HepG2 (cell line): ENCODE data around the gene RBCK1. TPM values are rescaled to one million over a fixed set of nuclear protein-coding genes. Genes with fewer than 3 reads are reported as not detected.
A peak's percentile ranks its signal among the peaks of the same experiment; 100 is the strongest.

Experiments used
- ATAC-seq: fragments of 200-7000 bp; cut with Tn5 transposase; 3 replicates; pipeline ENCODE4 v1.9.1; 2020; ENCODE audit warnings: mild to moderate bottlenecking, moderate library complexity
- BruUV-seq: library from RNA; stranded (reverse); fragments of 400-500 nt; replicated peaks from 2 replicates; lab custom pipeline; 2021; lab: Mats Ljungman, UMichigan
- CTCF ChIA-PET: fragments of 300-600 bp; formaldehyde crosslinking; extraction: SDS; loops from one replicate; lab custom pipeline; 2021; ENCODE audit warnings: low total read pairs, inconsistent platforms, low intra/inter-chr PET ratio; lab: Yijun Ruan, JAX
- POLR2A ChIA-PET: fragments of 350-600 bp; sonication (Branson Sonifier 250); formaldehyde crosslinking; loops from one replicate; lab custom pipeline; 2020; ENCODE audit warnings: antibody characterized with exemption, inconsistent platforms; lab: Yijun Ruan, JAX
- DNase-seq: peaks from one replicate; pipeline ENCODE4 v3.0.0-alpha.2; 2015; ENCODE audit warnings: low spot score
- FAIRE-seq: peaks from 3 replicates; lab custom pipeline; 2011; peaks lifted over from hg19 to GRCh38; lab: Jason Lieb, UNC
- H2AFZ ChIP-seq: one replicate; pipeline ENCODE4 v1.6.1; 2011; ENCODE audit warnings: low read length, inconsistent platforms
- H3K27ac ChIP-seq: fragments of 300-600 bp; 3 replicates; pipeline ENCODE4 v1.8.0; 2011; ENCODE audit warnings: mixed run types, mild to moderate bottlenecking, mixed read lengths, low read length, inconsistent platforms; ENCODE audit not compliant: insufficient read depth; ENCODE audit errors: extremely low read length
- H3K27me3 ChIP-seq, 2 experiments: fragments of 200-600 bp in 1 of 2; 2 replicates in 1 of 2; 3 replicates in 1 of 2; pipeline versions ENCODE4 v1.6.0 to v1.8.0; 2011; ENCODE audit warnings: low read length in 2 of 2, mild to moderate bottlenecking in 2 of 2, moderate library complexity in 2 of 2, inconsistent platforms in 1 of 2; ENCODE audit not compliant: insufficient read depth in 2 of 2, control insufficient read depth in 1 of 2
- H3K36me3 ChIP-seq, 2 experiments: fragments of 200-600 bp in 1 of 2; replicated peaks in 1 of 2; 2 replicates in 1 of 2; 3 replicates in 1 of 2; pipeline versions ENCODE4 v1.5.1 to v1.8.0; 2011; ENCODE audit warnings: low read length in 2 of 2, inconsistent platforms in 1 of 2; ENCODE audit not compliant: insufficient read depth in 2 of 2, control insufficient read depth in 1 of 2
- H3K4me1 ChIP-seq: 2 replicates; pipeline ENCODE4 v1.5.1; 2012; ENCODE audit warnings: low read length, inconsistent platforms; ENCODE audit not compliant: insufficient read depth
- H3K4me2 ChIP-seq: 2 replicates; pipeline ENCODE4 v1.6.0; 2011; ENCODE audit warnings: low read depth, low read length, inconsistent platforms
- H3K4me3 ChIP-seq, 3 experiments: fragments of 200-600 bp in 1 of 3; sonication (generic), shearing (Covaris generic) in 1 of 3; replicated peaks in 1 of 3; 2 replicates each; pipeline ENCODE4 v1.5.1; 2011 to 2016; ENCODE audit warnings: low read length in 3 of 3, inconsistent platforms in 2 of 3, low read depth in 2 of 3, mild to moderate bottlenecking in 2 of 3, control low read depth in 1 of 3, mixed read lengths in 1 of 3; ENCODE audit not compliant: insufficient read depth in 1 of 3
- H3K79me2 ChIP-seq: one replicate; pipeline ENCODE4 v1.6.1; 2011; ENCODE audit warnings: low read length, inconsistent platforms; ENCODE audit not compliant: insufficient read depth
- H3K9ac ChIP-seq: 2 replicates; pipeline ENCODE4 v1.6.0; 2011; ENCODE audit warnings: mild to moderate bottlenecking, low read depth, low read length, inconsistent platforms; ENCODE audit not compliant: insufficient read depth
- H3K9me3 ChIP-seq: 2 replicates; pipeline ENCODE4 v1.5.1; 2012; ENCODE audit warnings: mild to moderate bottlenecking, low read length
- H4K20me1 ChIP-seq: 2 replicates; pipeline ENCODE4 v1.6.0; 2011; ENCODE audit warnings: inconsistent platforms, mild to moderate bottlenecking, low read length, moderate library complexity; ENCODE audit not compliant: insufficient read depth
- ESRRA ChIP-seq: sonication (generic); formaldehyde crosslinking; IDR thresholded peaks from 2 replicates; pipeline ENCODE4 v1.5.1; 2020; ENCODE audit warnings: mild to moderate bottlenecking, low read depth, missing genetic modification reagents
- MYC ChIP-seq: sonication (generic); formaldehyde crosslinking; IDR thresholded peaks from 2 replicates; pipeline ENCODE4 v1.9.0; 2021; ENCODE audit warnings: missing genetic modification reagents, borderline replicate concordance
- NR3C1 ChIP-seq: sonication (generic); formaldehyde crosslinking; IDR thresholded peaks from 2 replicates; pipeline ENCODE4 v1.4.0; 2020; ENCODE audit warnings: missing genetic modification reagents
- RORA ChIP-seq: sonication (generic); formaldehyde crosslinking; IDR thresholded peaks from 2 replicates; pipeline ENCODE4 v1.5.0; 2020; ENCODE audit warnings: mild to moderate bottlenecking, missing genetic modification reagents, moderate library complexity
- SETDB1 ChIP-seq: sonication (generic); formaldehyde crosslinking; IDR thresholded peaks from 2 replicates; pipeline ENCODE4 v1.5.1; 2020; ENCODE audit warnings: missing genetic modification reagents, mild to moderate bottlenecking, borderline replicate concordance
- SYNCRIP ChIP-seq: fragments of 200-400 bp; formaldehyde crosslinking; IDR thresholded peaks from 2 replicates; pipeline ENCODE4 v1.6.1; 2018; ENCODE audit warnings: mild to moderate bottlenecking, low read depth, low read length; ENCODE audit not compliant: insufficient read depth
- ZNF101 ChIP-seq: sonication (generic); formaldehyde crosslinking; IDR thresholded peaks from 2 replicates; pipeline ENCODE4 v1.4.0; 2020; ENCODE audit warnings: mild to moderate bottlenecking, low read depth, missing genetic modification reagents, borderline replicate concordance
- ZNF563 ChIP-seq: sonication (generic); formaldehyde crosslinking; IDR thresholded peaks from 2 replicates; pipeline ENCODE4 v1.8.0; 2022; ENCODE audit warnings: mild to moderate bottlenecking, moderate library complexity, missing genetic modification reagents
- ZNF883 ChIP-seq: sonication (generic); formaldehyde crosslinking; IDR thresholded peaks from 2 replicates; pipeline ENCODE4 v1.5.1; 2020; ENCODE audit warnings: mild to moderate bottlenecking, missing genetic modification reagents; ENCODE audit errors: not compliant biosample characterization
- WGBS: methylation state at CpG from one replicate; pipeline ENCODE4 v1.1.6; 2017; ENCODE audit warnings: low lambda C conversion rate; 5-methylcytosine and 5-hydroxymethylcytosine counted together
- in situ Hi-C: cut with HindIII; loops from 2 replicates; pipeline ENCODE4 v1.10.0; 2017; ENCODE audit warnings: low pct_unique_long_range_greater_than_20kb; ENCODE audit not compliant: extremely low pct_ligation_motif_present
- intact Hi-C: fragments of 100-400 bp; cut with micrococcal nuclease; formaldehyde crosslinking; loops from one replicate; pipeline ENCODE4 v1.10.0; 2022; ENCODE audit not compliant: unreplicated experiment
- polyA plus RNA-seq, 8 experiments: library from polyadenylated mRNA; depleted of rRNA in 3 of 8; stranded (reverse) in 7 of 8; unstranded in 1 of 8; fragments of >200 nt; fragmentation: Illumina TruSeq in 4 of 8; extraction: Trizol in 4 of 8; gene quantifications; 2 replicates each; pipeline versions ENCODE4 v1.2.1 to v1.2.3, GENCODE V29; 2011 to 2016; ENCODE audit warnings: low read depth in 4 of 8, missing spikeins in 1 of 8, mixed read lengths in 1 of 8; ENCODE audit not compliant: insufficient read depth in 1 of 8
- total RNA-seq, 5 experiments: library from RNA; depleted of rRNA; stranded (reverse); fragments of >200 nt; fragmentation: Illumina TruSeq; extraction: Trizol; gene quantifications; 2 replicates each; pipeline ENCODE4 v1.2.3, GENCODE V29; 2016; ENCODE audit warnings: low read depth in 1 of 5
- TF ChIP-seq, protein P1 (sequence below): sonication (generic); formaldehyde crosslinking; IDR thresholded peaks from 2 replicates; pipeline ENCODE4 v1.4.0; 2020; ENCODE audit warnings: missing genetic modification reagents
- TF ChIP-seq, protein P2 (sequence below): IDR thresholded peaks from 2 replicates; pipeline ENCODE4 v1.6.1; 2018; ENCODE audit warnings: missing genetic modification reagents, mild to moderate bottlenecking, missing compliant biosample characterization
- TF ChIP-seq, protein P3 (sequence below): fragments of 450-650 bp; IDR thresholded peaks from 2 replicates; pipeline ENCODE4 v1.6.1; 2017; ENCODE audit warnings: mild to moderate bottlenecking
- TF ChIP-seq, protein P4 (sequence below): sonication (generic); formaldehyde crosslinking; IDR thresholded peaks from 2 replicates; pipeline ENCODE4 v1.8.1; 2023; ENCODE audit warnings: mild to moderate bottlenecking, moderate library complexity, missing genetic modification reagents
- TF ChIP-seq, protein P5 (sequence below): IDR thresholded peaks from 2 replicates; pipeline ENCODE4 v1.6.1; 2016; ENCODE audit warnings: mild to moderate bottlenecking, missing biosample characterization, missing genetic modification reagents

Gene RBCK1
- total and polyA plus RNA-seq, 2 of the 13 experiments (the other 11 are each of a cell fraction or from before 2014, with no cell fraction given), result 149 to 215 TPM

DNA sequence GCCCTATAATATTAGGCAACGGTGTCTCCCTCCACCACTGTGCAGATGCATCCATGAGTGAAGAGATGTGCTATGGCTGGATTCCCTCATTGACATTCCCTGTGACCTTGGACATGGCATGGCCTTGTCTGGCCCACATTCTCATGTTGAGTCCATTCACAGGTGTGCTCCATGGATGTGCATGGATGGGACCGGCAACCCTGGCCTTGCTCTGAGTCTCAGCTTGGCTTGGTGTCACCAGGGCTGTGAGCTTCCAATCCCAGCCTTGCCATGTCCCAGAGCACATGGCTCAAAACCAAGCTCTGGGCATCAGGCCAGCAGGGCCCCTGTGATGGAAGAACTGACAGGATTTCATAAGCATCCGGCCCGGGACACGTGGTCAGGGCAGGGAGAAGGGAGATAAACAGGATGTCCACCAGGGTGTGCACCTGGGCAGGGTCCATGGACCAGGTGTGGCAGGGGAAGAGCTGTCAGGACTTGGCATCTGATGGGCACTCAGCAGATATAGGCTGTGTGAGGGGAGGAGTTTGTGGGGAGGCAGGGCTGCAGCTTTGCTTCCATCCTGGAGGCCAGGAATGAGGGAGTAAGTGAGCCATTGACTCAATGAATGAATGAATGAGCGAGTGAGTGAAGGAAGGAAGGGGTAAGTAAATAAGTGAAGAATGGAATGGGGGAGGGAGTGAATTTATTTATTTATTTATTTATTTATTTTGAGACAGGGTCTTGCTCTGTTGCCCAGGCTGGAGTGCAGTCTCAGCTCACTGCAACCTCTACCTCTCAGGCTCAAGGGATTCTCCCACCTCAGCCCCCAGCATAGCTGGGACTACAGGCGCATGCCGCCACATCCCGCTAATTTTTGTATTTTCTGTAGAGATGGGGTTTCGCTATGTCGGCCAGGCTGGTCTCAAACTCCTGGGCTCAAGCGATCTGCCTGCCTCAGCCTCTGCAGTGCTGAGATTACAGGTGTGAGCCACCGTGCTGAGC is 45.5 kb upstream of the RBCK1 start:
- H3K27ac ChIP-seq, result peak overlapping the region; percentile 49
- TF ChIP-seq RORA (no peak), ZNF563 (peak; percentile 81; the same call in 1 of the 2 replicates), ZNF101 (CRISPR knock-in tag) (peak; percentile 90; the same call in 1 of the 2 replicates), SETDB1 (no peak), MYC (CRISPR knock-in tag) (peak; percentile 100), ZNF883 (peak; percentile 98), SYNCRIP (no peak), NR3C1 (CRISPR knock-in tag) (no peak), ESRRA (CRISPR knock-in tag) (peak; percentile 99)
- TF ChIP-seq, protein P1, sequence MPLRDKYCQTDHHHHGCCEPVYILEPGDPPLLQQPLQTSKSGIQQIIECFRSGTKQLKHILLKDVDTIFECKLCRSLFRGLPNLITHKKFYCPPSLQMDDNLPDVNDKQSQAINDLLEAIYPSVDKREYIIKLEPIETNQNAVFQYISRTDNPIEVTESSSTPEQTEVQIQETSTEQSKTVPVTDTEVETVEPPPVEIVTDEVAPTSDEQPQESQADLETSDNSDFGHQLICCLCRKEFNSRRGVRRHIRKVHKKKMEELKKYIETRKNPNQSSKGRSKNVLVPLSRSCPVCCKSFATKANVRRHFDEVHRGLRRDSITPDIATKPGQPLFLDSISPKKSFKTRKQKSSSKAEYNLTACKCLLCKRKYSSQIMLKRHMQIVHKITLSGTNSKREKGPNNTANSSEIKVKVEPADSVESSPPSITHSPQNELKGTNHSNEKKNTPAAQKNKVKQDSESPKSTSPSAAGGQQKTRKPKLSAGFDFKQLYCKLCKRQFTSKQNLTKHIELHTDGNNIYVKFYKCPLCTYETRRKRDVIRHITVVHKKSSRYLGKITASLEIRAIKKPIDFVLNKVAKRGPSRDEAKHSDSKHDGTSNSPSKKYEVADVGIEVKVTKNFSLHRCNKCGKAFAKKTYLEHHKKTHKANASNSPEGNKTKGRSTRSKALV (CRISPR knock-in tag), result peak; percentile 94
- TF ChIP-seq, protein P2, sequence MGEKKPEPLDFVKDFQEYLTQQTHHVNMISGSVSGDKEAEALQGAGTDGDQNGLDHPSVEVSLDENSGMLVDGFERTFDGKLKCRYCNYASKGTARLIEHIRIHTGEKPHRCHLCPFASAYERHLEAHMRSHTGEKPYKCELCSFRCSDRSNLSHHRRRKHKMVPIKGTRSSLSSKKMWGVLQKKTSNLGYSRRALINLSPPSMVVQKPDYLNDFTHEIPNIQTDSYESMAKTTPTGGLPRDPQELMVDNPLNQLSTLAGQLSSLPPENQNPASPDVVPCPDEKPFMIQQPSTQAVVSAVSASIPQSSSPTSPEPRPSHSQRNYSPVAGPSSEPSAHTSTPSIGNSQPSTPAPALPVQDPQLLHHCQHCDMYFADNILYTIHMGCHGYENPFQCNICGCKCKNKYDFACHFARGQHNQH, result peak; percentile 99
- TF ChIP-seq, protein P3, sequence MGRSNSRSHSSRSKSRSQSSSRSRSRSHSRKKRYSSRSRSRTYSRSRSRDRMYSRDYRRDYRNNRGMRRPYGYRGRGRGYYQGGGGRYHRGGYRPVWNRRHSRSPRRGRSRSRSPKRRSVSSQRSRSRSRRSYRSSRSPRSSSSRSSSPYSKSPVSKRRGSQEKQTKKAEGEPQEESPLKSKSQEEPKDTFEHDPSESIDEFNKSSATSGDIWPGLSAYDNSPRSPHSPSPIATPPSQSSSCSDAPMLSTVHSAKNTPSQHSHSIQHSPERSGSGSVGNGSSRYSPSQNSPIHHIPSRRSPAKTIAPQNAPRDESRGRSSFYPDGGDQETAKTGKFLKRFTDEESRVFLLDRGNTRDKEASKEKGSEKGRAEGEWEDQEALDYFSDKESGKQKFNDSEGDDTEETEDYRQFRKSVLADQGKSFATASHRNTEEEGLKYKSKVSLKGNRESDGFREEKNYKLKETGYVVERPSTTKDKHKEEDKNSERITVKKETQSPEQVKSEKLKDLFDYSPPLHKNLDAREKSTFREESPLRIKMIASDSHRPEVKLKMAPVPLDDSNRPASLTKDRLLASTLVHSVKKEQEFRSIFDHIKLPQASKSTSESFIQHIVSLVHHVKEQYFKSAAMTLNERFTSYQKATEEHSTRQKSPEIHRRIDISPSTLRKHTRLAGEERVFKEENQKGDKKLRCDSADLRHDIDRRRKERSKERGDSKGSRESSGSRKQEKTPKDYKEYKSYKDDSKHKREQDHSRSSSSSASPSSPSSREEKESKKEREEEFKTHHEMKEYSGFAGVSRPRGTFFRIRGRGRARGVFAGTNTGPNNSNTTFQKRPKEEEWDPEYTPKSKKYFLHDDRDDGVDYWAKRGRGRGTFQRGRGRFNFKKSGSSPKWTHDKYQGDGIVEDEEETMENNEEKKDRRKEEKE, result no peak
- TF ChIP-seq, protein P4, sequence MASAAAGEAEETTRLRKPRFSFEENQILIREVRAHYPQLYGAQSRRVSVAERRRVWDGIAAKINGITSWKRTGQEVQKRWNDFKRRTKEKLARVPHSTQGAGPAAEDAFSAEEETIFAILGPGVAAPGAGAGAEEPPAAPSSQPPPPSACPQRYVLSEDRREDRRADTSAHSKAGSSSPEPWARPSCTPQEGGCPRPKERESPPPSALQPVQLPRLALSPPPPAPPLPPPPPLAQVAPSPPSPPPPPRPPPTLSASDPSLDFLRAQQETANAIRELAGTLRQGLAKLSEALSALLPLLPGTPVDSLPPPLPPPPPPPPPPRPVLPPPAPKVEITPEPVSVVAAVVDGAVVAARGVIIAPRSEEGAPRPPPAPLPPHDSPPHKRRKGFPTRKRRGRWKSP (CRISPR knock-in tag), result peak; percentile 96
- TF ChIP-seq, protein P5, sequence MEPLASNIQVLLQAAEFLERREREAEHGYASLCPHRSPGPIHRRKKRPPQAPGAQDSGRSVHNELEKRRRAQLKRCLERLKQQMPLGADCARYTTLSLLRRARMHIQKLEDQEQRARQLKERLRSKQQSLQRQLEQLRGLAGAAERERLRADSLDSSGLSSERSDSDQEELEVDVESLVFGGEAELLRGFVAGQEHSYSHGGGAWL (CRISPR knock-in tag), result peak; percentile 99

More for the DNA sequence above, 45.5 kb upstream of the RBCK1 start:
- Histone ChIP-seq H3K36me3 (no peaks in the 10 kb centered on the region), H3K4me1 (peaks cover 74% of the 10 kb centered on the region), H3K9ac (peak overlapping the region; percentile 12; the same call in 1 of the 2 replicates), H3K79me2 (no peaks in the 10 kb centered on the region), H3K27me3 (no peaks in the 10 kb centered on the region), H2AFZ (no peak overlapping the region), H3K4me2 (no peak overlapping the region), H3K4me3 (no peak overlapping the region), H3K9me3 (no peaks in the 10 kb centered on the region), H4K20me1 (no peaks in the 10 kb centered on the region)
- 69% methylated on average over 13 of the region's 13 CpGs for WGBS
- in situ Hi-C loops, result no loop called here
- ChIA-PET POLR2A (interaction anchor here (1.1 to 25.4 kb wide), 21 partner anchors 8 to 284 kb away, joined by 3 to 1587 read pairs (median 10); partner anchors contain the start of genes CSNK2A1, NRSN2, RBCK1 and TBC1D20), CTCF (interaction anchor here (0.7 to 2.1 kb wide), 7 partner anchors 8 to 116 kb away, joined by 3 to 26 read pairs (median 5); partner anchors contain the start of genes RBCK1 and TRIB3)
- ATAC-seq (peak; percentile 87), DNase-seq (peak; percentile 99), FAIRE-seq (peak; percentile 96)
- no TSS peak for BruUV-seq
- intact Hi-C loops, result loop anchor here (1.0 to 5.0 kb wide), 5 partner anchors 9 to 285 kb away; partner anchors contain the start of genes RBCK1 and TRIB3
